HepG2 (cell line): Measurements from ENCODE around the gene SCAND1. TPM values are rescaled to one million over a fixed set of nuclear protein-coding genes. Genes with fewer than 3 reads are reported as not detected.

Source experiments
- BCL6 ChIP-seq: IDR thresholded peaks from 2 replicates; pipeline ENCODE4 v1.6.1; 2016; ENCODE audit warnings: missing genetic modification reagents, missing compliant biosample characterization
- EP300 ChIP-seq, 3 experiments: sonication (generic) in 1 of 3; formaldehyde crosslinking in 1 of 3; IDR thresholded peaks; 2 replicates each; pipeline versions ENCODE4 v1.5.1 to v1.6.1; 2011 to 2020; ENCODE audit warnings: low read depth in 2 of 3, low read length in 2 of 3, borderline replicate concordance in 1 of 3, improper control_type of control experiment in 1 of 3, mild to moderate bottlenecking in 1 of 3, missing genetic modification reagents in 1 of 3, moderate library complexity in 1 of 3
- GATA4 ChIP-seq: sonication (generic); IDR thresholded peaks from 2 replicates; pipeline ENCODE4 v1.6.1; 2016; ENCODE audit warnings: antibody characterized with exemption, low read depth, borderline replicate concordance
- GATAD2A ChIP-seq: IDR thresholded peaks from 2 replicates; pipeline ENCODE4 v1.6.1; 2016
- HMGXB4 ChIP-seq, 2 experiments: sonication (generic) in 1 of 2; formaldehyde crosslinking in 1 of 2; IDR thresholded peaks; 2 replicates each; pipeline versions ENCODE4 v1.4.0 to v1.6.1; 2018 to 2020; ENCODE audit warnings: missing genetic modification reagents in 2 of 2, borderline replicate concordance in 1 of 2, low read depth in 1 of 2, mild to moderate bottlenecking in 1 of 2, missing biosample characterization in 1 of 2
- KDM2A ChIP-seq: sonication (generic); formaldehyde crosslinking; IDR thresholded peaks from 2 replicates; pipeline ENCODE4 v1.4.0; 2020; ENCODE audit warnings: low read depth, missing genetic modification reagents, borderline replicate concordance
- LRRFIP1 ChIP-seq: sonication (generic); formaldehyde crosslinking; conservative IDR thresholded peaks from 2 replicates; pipeline ENCODE4 v1.4.0; 2020; ENCODE audit warnings: missing genetic modification reagents
- MAFF ChIP-seq: IDR thresholded peaks from 2 replicates; pipeline ENCODE4 v1.6.1; 2011; ENCODE audit warnings: low read depth, low read length, improper control_type of control experiment
- MAFK ChIP-seq, 2 experiments: IDR thresholded peaks in 1 of 2; conservative IDR thresholded peaks in 1 of 2; 2 replicates each; pipeline ENCODE4 v1.6.1; 2011; ENCODE audit warnings: improper control_type of control experiment in 2 of 2, low read length in 2 of 2
- NBN ChIP-seq: fragments of 450-650 bp; conservative IDR thresholded peaks from 2 replicates; pipeline ENCODE4 v1.6.1; 2017
- NR2F1 ChIP-seq, 2 experiments: fragments of 450-650 bp in 1 of 2; formaldehyde crosslinking in 1 of 2; IDR thresholded peaks; 2 replicates each; pipeline versions ENCODE4 v1.5.0 to v1.6.1; 2016 to 2020; ENCODE audit warnings: mild to moderate bottlenecking in 1 of 2, missing compliant biosample characterization in 1 of 2, missing genetic modification reagents in 1 of 2, moderate library complexity in 1 of 2
- PAWR ChIP-seq: sonication (generic); formaldehyde crosslinking; IDR thresholded peaks from 2 replicates; pipeline ENCODE4 v1.4.0; 2020; ENCODE audit warnings: missing genetic modification reagents, mild to moderate bottlenecking, borderline replicate concordance
- STAG1 ChIP-seq: sonication (generic); formaldehyde crosslinking; IDR thresholded peaks from 2 replicates; pipeline ENCODE4 v1.4.0; 2020; ENCODE audit warnings: missing genetic modification reagents
- TFAP4 ChIP-seq: sonication (generic); IDR thresholded peaks from 2 replicates; pipeline ENCODE4 v1.6.1; 2016; ENCODE audit warnings: low read depth, borderline replicate concordance
- ZNF260 ChIP-seq: sonication (generic); formaldehyde crosslinking; IDR thresholded peaks from 2 replicates; pipeline ENCODE4 v1.4.0; 2020; ENCODE audit warnings: missing genetic modification reagents, low read depth, mild to moderate bottlenecking, borderline replicate concordance
- ZNF263 ChIP-seq: sonication (generic); formaldehyde crosslinking; IDR thresholded peaks from 2 replicates; pipeline ENCODE4 v1.4.0; 2020; ENCODE audit warnings: missing genetic modification reagents
- ZNF362 ChIP-seq: sonication (generic); formaldehyde crosslinking; IDR thresholded peaks from 2 replicates; pipeline ENCODE4 v1.4.0; 2020; ENCODE audit warnings: missing genetic modification reagents, mild to moderate bottlenecking, borderline replicate concordance
- ZNF724P ChIP-seq: sonication (generic); formaldehyde crosslinking; IDR thresholded peaks from 2 replicates; pipeline ENCODE4 v1.8.0; 2022; ENCODE audit warnings: missing genetic modification reagents, borderline replicate concordance
- ZSCAN5A ChIP-seq: sonication (generic); formaldehyde crosslinking; IDR thresholded peaks from 2 replicates; pipeline ENCODE4 v1.8.0; 2022; ENCODE audit warnings: mild to moderate bottlenecking, missing genetic modification reagents, borderline replicate concordance
- polyA plus RNA-seq, 8 experiments: library from polyadenylated mRNA; depleted of rRNA in 3 of 8; stranded (reverse) in 7 of 8; unstranded in 1 of 8; fragments of >200 nt; fragmentation: Illumina TruSeq in 4 of 8; extraction: Trizol in 4 of 8; gene quantifications; 2 replicates each; pipeline versions ENCODE4 v1.2.1 to v1.2.3, GENCODE V29; 2011 to 2016; ENCODE audit warnings: low read depth in 4 of 8, missing spikeins in 1 of 8, mixed read lengths in 1 of 8; ENCODE audit not compliant: insufficient read depth in 1 of 8
- total RNA-seq, 5 experiments: library from RNA; depleted of rRNA; stranded (reverse); fragments of >200 nt; fragmentation: Illumina TruSeq; extraction: Trizol; gene quantifications; 2 replicates each; pipeline ENCODE4 v1.2.3, GENCODE V29; 2016; ENCODE audit warnings: low read depth in 1 of 5

Gene SCAND1
- total and polyA plus RNA-seq, 2 of the 13 experiments (the other 11 are each of a cell fraction or from before 2014, with no cell fraction given), result 19.3 to 109 TPM

- TF ChIP-seq TFAP4, result peak; percentile 82; the same call in 1 of the 2 replicates
- peak; percentile 87 for TF ChIP-seq STAG1
- peak; percentile 60; the same call in 1 of the 2 replicates for TF ChIP-seq ZNF362 (CRISPR knock-in tag)
- 0 out of 2 replicates have a peak, but pooled peaks have one; percentile 27 for TF ChIP-seq KDM2A (CRISPR knock-in tag)
- TF ChIP-seq HMGXB4 (CRISPR knock-in tag; IDR thresholded peaks at IDR 0.05; ENCODE audit: borderline replicate concordance in 1 of 2, low read depth in 1 of 2), result peak in 1 of 2 experiments; percentile 60; a peak in 1 of 4 replicates
- TF ChIP-seq NR2F1 (CRISPR knock-in tag; IDR thresholded peaks at IDR 0.05), result no peak
- 0 out of 2 replicates have a peak, but pooled peaks have one; percentile 22 for TF ChIP-seq ZNF263
- no peak for TF ChIP-seq LRRFIP1 (CRISPR knock-in tag)
- TF ChIP-seq ZSCAN5A (CRISPR knock-in tag), result no peak
- 0 out of 2 replicates have a peak, but pooled peaks have one; percentile 32 for TF ChIP-seq GATAD2A
- TF ChIP-seq NBN, result no peak
- no peak for TF ChIP-seq ZNF260 (CRISPR knock-in tag)
- TF ChIP-seq MAFK (conservative IDR thresholded peaks at IDR 0.05 in 1 of 2, IDR thresholded peaks at IDR 0.05 in 1 of 2; ENCODE audit: low read length in 2 of 2), result peak; percentile 57 to 81
- TF ChIP-seq GATA4, result no peak
- TF ChIP-seq BCL6, result 0 out of 2 replicates have a peak, but pooled peaks have one; percentile 12
- no peak for TF ChIP-seq PAWR (CRISPR knock-in tag)
- TF ChIP-seq EP300 (IDR thresholded peaks at IDR 0.05; ENCODE audit: low read depth in 2 of 2, low read length in 2 of 2), result no peak
- TF ChIP-seq EP300 (CRISPR knock-in tag; IDR thresholded peaks at IDR 0.05; ENCODE audit: borderline replicate concordance), result no peak
- TF ChIP-seq ZNF724P (CRISPR knock-in tag), result no peak
- TF ChIP-seq MAFF, result peak; percentile 69
Measured at GRCh38 chr20:35992713-35993335, 38.5 kb upstream of the SCAND1 start (continued).
